Uterus (tissue), 2 donors: Measurements from ENCODE around the gene ZIC4.

Source experiments
- POLR2A ChIP-seq, 2 donors: fragments of 450-650 bp; IDR thresholded peaks; one replicate each; pipeline ENCODE4 v1.6.1; 2016; ENCODE audit warnings: antibody characterized with exemption in 2 of 2, mild to moderate bottlenecking in 1 of 2, moderate library complexity in 1 of 2
- TF ChIP-seq, protein P1 (sequence below), 4 experiments: fragments of 200-600 bp in 2 of 4; fragments of 450-650 bp in 2 of 4; sonication (generic) in 2 of 4; IDR thresholded peaks; one replicate each; pipeline ENCODE4 v1.5.1; 2016 to 2019; ENCODE audit warnings: antibody characterized with exemption in 4 of 4, mild to moderate bottlenecking in 2 of 4, moderate library complexity in 1 of 4

DNA sequence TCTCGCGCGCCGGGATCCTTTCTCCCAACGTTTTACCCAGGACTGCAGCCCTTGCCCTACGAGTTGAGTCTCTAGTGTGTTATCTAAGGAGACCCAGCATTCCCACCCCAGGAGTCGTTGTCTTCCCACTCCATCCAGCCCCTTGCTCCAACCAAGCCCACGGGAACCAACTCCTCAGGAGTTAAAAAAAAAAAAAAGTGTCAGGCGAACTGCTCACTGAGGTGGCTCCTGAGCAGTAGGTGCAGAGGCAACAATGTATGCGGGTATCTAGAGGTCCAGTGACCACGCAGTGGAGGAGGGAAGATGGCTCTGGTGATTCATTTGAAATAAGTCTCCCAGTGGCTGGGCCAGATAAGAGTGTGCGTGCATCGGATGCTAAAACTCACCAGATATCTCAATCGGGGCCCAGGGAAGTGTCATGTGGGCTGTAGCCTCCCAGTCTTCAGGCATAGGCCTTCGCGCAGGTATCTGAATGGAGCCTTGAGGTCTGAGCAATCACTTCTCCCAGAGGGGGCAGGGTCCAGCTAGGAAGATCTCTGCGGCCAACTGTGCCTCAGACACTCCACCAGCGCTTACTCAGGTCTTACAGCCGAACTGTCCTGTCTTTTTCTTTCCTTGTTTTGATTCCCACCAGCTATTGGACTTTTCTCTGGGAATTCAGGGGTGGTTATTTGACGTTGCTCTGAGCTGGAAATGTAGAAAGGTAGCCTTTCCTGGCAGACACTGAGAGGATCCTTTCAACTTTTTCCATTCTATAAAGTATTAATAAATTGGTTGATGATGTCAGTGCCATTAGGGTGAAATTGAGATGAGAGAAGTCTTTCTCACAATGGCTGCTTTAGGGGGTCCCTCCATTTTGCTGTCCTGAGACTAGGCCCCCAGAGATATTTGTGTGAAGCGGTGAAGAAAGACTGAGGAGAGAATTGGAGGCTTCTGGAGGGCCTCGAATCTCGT, 21.0 kb downstream of the ZIC4 start:
- TF ChIP-seq, protein P1, sequence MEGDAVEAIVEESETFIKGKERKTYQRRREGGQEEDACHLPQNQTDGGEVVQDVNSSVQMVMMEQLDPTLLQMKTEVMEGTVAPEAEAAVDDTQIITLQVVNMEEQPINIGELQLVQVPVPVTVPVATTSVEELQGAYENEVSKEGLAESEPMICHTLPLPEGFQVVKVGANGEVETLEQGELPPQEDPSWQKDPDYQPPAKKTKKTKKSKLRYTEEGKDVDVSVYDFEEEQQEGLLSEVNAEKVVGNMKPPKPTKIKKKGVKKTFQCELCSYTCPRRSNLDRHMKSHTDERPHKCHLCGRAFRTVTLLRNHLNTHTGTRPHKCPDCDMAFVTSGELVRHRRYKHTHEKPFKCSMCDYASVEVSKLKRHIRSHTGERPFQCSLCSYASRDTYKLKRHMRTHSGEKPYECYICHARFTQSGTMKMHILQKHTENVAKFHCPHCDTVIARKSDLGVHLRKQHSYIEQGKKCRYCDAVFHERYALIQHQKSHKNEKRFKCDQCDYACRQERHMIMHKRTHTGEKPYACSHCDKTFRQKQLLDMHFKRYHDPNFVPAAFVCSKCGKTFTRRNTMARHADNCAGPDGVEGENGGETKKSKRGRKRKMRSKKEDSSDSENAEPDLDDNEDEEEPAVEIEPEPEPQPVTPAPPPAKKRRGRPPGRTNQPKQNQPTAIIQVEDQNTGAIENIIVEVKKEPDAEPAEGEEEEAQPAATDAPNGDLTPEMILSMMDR (IDR thresholded peaks at IDR 0.05): no peak
- no peak for TF ChIP-seq POLR2A (IDR thresholded peaks at IDR 0.05)
